Adrenal gland (tissue), 5 donors: ENCODE measurements around the gene AHCY.

Experiments used
- CTCF ChIP-seq, 6 experiments: fragments of 450-650 bp in 4 of 6; fragments of 200-600 bp in 2 of 6; sonication (generic) in 1 of 6; IDR thresholded peaks; 1 replicate in 5 of 6; 2 replicates in 1 of 6; pipeline versions ENCODE4 v1.5.1 to v1.8.0; 2016 to 2021; ENCODE audit warnings: antibody characterized with exemption in 6 of 6, mild to moderate bottlenecking in 2 of 6, moderate library complexity in 1 of 6
- POLR2A ChIP-seq, 2 donors: fragments of 450-650 bp; IDR thresholded peaks; one replicate each; pipeline ENCODE4 v1.6.1; 2017; ENCODE audit warnings: antibody characterized with exemption in 2 of 2, mild to moderate bottlenecking in 2 of 2, moderate library complexity in 1 of 2
- donor health status: DM: no; HTN: no; CAD: no.

- TF ChIP-seq CTCF (IDR thresholded peaks at IDR 0.05) (no peak), POLR2A (IDR thresholded peaks at IDR 0.05) (no peak)
These were observed 48.2 kb downstream of the AHCY start for GRCh38 chr20:34254979-34255378.
